Stimulated activated CD4-positive, alpha-beta T cell treated with anti-CD3 and anti-CD28 coated beads, Interleukin-12 subunit alpha, Interleukin-12 subunit beta, amount 100 ng/mL, for 48 hours (primary cell): ENCODE measurements around the gene MICALL1.

ENCODE experiments used
- DNase-seq, 3 donors: peaks; one replicate each; pipeline ENCODE4 v3.0.0-alpha.2; 2020; ENCODE audit warnings: low read depth in 2 of 3, low spot score in 1 of 3

Gene MICALL1

GRCh38 chr22:37906364-37907008 is 389 bp downstream of the MICALL1 start:
- DNase-seq: peak in 1 of 3 donors; percentile 14

DNA sequence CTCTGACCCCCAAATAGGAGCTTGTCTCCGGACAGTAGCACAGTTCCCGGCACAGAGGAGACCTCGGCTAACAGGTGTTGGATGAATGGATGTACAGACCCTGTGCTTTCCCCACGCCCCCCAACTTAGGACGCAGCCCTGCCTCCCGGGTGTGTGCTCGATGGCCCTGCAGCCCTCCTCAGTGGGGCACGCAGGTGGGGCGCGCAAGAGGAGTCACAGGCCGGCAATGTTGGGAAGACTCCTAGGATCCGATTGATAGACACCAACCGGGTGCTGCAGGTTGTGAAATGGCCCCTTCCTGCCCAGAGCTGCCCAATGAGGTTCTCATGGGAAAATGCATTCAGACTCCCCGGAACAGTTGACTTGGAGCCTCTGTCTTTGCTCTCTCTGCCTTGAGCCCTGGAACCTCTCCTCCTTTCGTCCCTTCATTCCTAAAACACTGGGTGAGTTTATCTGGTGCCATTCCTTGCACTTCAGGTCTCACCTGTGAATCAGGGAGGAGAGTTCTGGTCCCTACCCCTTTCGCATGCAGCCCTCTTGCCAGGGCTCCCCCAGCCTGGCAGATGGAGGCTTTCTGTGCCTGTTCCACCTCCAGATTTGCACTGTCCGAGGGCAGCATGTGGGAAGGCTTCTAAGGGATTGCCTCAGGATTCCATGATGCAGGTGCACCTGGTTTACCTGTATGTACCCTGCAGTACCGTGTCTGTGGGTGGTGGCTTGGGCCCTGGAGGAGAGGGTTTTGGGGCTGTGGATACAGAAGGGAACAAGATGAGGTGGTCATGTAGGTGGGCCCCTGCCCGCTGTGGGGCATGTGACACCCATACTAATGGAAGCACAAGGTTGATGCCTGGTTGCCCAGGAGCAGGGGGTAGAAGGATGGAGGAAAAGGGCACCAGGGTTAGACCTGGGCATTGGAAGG is 1.2 kb downstream of the MICALL1 start:
- no peak for DNase-seq

DNA sequence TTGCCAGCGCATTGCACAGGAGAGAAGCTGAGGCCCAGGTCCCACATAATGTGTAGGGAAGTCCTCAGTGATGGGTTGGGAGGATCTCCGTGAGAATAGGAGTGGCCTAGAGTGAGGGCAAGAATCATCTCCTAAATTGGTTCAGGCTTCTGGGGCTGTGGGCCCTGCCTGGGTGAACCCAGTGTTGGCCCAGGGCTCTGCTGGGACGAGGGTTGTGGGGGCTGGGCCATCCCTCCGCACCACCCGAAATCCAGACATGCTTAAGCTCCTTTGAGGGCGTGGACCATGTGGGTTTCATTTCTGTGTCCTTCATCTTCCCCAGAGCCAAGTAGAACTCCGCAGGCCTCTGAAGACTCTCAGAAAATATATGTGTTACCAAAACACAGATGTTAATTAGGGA is 3.7 kb downstream of the MICALL1 start:
- DNase-seq: no peak

GRCh38 chr22:37910890-37911672 is 5.0 kb downstream of the MICALL1 start:
- no peak for DNase-seq

DNA sequence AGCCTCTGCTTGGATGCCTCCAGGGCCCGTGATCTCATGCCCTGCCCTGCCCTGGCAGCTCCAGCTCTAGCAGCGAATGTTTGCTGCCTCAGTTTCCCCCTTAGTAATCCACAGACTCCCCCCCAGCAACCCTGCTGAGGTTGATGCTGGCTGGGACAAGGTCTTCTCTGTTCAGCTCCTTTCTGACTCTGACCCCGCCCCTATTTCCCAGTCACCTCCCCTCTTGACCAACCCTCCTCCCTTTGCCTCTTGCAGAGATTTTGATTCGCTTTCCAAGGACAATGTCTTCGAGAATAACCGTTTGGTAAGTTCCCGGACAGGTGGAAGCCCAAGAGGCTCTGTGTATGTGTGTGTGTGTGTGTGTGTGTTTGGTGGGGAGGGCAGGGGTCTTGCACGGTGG is 5.6 kb downstream of the MICALL1 start:
- DNase-seq: no peak

- no peak for DNase-seq
Measured at GRCh38 chr22:37912171-37912570, 6.1 kb downstream of the MICALL1 start.

- no peak for DNase-seq
Measured at GRCh38 chr22:37913233-37913721, 7.2 kb downstream of the MICALL1 start.

GRCh38 chr22:37916311-37916710 is 10.2 kb downstream of the MICALL1 start:
- DNase-seq: no peak

DNA sequence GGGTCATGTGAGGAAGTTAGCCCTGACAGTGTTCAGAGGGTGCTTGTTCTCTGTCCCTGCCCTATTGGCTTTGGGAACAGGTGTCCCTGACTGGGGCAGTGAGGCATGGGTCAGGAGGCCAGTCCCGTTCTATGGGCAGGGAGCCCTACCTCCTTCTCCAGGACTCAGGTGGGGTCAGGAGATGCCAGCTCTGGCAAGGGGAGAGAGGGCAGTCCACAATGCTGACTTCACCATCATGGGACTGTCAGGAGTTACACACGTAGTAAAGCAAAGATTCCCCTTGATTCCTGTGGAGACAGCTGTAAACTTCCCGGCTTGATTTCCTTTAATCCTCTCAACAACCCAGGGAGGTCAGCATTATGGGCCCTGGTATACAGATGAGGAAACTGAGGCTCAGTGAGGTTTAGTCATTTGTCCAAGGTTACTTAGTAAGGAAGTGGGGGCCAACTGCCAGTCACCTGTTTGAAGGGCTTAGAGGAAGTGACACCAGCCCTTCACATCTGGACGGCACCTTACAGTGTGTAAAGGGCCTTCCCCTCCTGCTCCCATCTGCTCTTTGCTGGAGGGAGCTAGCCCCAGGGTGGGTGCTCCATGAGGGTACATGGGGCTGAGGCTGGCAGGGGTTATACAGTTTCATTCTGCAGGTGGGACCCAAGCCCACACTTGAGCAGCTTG is 11.9 kb downstream of the MICALL1 start:
- no peak for DNase-seq

- DNase-seq: no peak
Measured at GRCh38 chr22:37918580-37919270, 12.6 kb downstream of the MICALL1 start.

DNA sequence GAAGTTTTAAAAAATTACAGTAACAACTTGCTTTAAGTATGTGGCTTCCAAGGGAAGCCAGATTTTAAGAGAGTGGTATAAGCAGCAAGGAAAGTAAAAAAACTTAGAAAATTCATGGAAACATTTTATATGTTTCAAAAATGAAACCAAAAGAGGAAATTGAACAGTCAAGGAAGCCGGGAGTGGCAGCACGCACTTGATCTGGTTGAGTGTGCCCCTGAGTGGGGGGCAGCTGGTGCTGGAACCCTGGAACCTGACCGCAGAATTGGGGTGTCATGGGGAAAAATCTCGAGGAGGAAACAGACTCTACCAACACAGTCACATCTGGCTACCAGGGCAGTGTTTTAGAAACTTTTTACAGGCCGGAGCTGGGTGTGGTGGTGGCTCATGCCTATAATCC is 14.0 kb downstream of the MICALL1 start:
- no peak for DNase-seq

- DNase-seq: no peak
Measured at GRCh38 chr22:37922191-37922590, 16.1 kb downstream of the MICALL1 start.

DNA sequence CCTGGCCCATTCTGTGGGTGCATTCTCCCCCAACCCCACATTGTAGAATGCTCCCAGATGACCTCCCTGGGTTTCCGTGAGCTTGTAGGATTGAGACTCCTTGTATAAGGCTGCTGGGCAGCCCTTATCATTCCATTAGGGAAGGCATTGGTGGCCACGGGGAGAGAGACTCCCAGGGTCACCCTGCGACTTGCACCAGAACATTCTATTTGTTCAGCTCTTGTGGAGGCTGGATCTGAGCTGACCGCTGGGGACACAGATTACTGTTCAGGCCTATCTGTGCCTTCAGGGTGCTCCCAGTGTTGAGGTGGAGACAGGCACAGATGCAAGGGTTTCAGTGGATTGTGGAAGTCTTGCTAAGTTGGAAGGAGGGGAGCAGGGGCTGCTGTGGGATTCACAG is 17.8 kb downstream of the MICALL1 start:
- no peak for DNase-seq

GRCh38 chr22:37924386-37925065 is 18.4 kb downstream of the MICALL1 start:
- no peak for DNase-seq

DNA sequence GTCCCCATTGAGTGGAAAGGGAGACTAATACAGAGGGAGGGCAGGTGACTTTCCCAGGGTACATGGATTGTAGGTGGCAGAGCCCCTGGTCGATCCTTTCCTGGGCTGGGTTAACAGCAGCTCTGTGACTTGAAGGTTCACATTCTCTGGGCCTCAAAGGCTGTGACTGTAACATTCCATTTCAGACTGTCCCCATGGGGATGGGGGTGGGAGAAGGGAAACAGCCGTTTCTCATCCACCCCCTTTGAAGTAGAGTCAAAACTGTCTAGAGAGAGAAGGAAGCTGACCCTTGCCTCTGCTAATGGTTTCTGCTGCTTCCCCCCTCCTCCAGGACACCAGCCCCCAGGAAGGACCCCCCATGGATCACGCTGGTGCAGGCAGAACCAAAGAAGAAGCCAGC is 19.2 kb downstream of the MICALL1 start:
- no peak for DNase-seq

DNA sequence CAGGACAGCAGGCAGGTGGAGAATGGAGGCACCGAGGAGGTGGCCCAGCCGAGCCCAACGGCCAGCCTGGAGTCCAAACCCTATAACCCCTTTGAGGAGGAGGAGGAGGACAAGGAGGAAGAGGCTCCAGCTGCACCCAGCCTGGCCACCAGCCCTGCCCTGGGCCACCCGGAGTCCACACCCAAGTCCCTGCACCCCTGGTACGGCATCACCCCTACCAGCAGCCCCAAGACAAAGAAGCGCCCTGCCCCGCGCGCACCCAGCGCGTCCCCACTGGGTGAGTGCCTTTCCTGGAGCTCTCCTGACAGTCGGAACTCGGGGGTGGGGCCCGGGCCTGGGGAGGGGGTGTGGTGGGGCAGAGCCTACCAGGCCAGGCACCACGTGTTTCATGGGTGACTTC is 19.7 kb downstream of the MICALL1 start:
- DNase-seq: no peak

GRCh38 chr22:37926358-37926757 is 20.3 kb downstream of the MICALL1 start:
- DNase-seq: no peak

DNA sequence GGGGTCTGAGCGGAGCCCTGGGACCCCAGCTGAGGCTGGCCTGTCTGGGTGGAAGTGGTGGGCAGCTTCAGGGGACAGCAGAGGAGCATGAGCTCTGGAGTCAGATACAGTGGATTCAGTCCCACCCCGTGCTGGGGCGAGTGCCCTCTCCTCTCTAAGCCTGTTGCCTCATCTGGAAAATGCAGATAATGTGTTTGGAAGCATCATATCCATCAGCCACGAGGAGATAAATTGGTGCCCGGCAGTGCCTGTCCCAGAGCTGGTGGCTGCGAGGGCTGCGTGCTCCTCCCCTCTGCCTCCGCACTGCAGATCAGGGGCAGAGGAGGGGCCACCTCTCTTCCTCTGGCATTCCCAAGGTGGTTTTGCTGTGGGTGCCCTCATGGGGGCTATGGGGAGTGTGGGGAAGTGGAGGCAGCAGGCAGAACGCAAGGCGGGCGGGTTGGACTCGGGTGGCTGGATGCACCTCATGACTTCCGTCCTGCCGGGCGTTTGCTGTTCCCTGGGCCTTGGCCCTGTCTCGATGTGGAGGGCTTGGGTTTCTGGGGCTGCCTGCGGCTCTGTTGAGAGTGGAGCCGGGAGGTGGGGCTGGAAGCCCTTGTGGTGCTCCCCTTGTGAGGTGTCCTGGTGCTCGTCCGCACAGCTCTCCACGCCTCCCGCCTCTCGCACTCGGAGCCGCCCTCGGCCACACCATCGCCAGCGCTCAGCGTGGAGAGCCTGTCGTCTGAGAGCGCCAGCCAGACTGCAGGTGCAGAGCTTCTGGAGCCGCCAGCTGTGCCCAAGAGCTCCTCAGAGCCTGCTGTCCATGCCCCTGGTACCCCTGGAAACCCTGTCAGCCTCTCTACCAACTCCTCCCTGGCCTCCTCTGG is 20.9 kb downstream of the MICALL1 start:
- DNase-seq: no peak

GRCh38 chr22:37927637-37927936 is 21.5 kb downstream of the MICALL1 start:
- no peak for DNase-seq
